HepG2 (cell line): ENCODE results near the gene TYW1B. TPM values are rescaled to one million over a fixed set of nuclear protein-coding genes. Genes with fewer than 3 reads are reported as not detected.
"Not testable (repeated sequence)": the region's sequence is repeated elsewhere in the genome, so short reads cannot be mapped to it uniquely, and the experiment has no call there.

Source experiments
- ATAC-seq: fragments of 200-7000 bp; cut with Tn5 transposase; 3 replicates; pipeline ENCODE4 v1.9.1; 2020; ENCODE audit warnings: mild to moderate bottlenecking, moderate library complexity
- BruUV-seq: library from RNA; stranded (reverse); fragments of 400-500 nt; replicated peaks from 2 replicates; lab custom pipeline; 2021; lab: Mats Ljungman, UMichigan
- CTCF ChIA-PET: fragments of 300-600 bp; formaldehyde crosslinking; extraction: SDS; loops from one replicate; lab custom pipeline; 2021; ENCODE audit warnings: low total read pairs, inconsistent platforms, low intra/inter-chr PET ratio; lab: Yijun Ruan, JAX
- POLR2A ChIA-PET: fragments of 350-600 bp; sonication (Branson Sonifier 250); formaldehyde crosslinking; loops from one replicate; lab custom pipeline; 2020; ENCODE audit warnings: antibody characterized with exemption, inconsistent platforms; lab: Yijun Ruan, JAX
- DNase-seq: peaks from one replicate; pipeline ENCODE4 v3.0.0-alpha.2; 2015; ENCODE audit warnings: low spot score
- FAIRE-seq: peaks from 3 replicates; lab custom pipeline; 2011; peaks lifted over from hg19 to GRCh38; lab: Jason Lieb, UNC
- H2AFZ ChIP-seq: one replicate; pipeline ENCODE4 v1.6.1; 2011; ENCODE audit warnings: low read length, inconsistent platforms
- H3K27ac ChIP-seq: fragments of 300-600 bp; 3 replicates; pipeline ENCODE4 v1.8.0; 2011; ENCODE audit warnings: mixed run types, mild to moderate bottlenecking, mixed read lengths, low read length, inconsistent platforms; ENCODE audit not compliant: insufficient read depth; ENCODE audit errors: extremely low read length
- H3K27me3 ChIP-seq, 2 experiments: fragments of 200-600 bp in 1 of 2; 2 replicates in 1 of 2; 3 replicates in 1 of 2; pipeline versions ENCODE4 v1.6.0 to v1.8.0; 2011; ENCODE audit warnings: low read length in 2 of 2, mild to moderate bottlenecking in 2 of 2, moderate library complexity in 2 of 2, inconsistent platforms in 1 of 2; ENCODE audit not compliant: insufficient read depth in 2 of 2, control insufficient read depth in 1 of 2
- H3K36me3 ChIP-seq, 2 experiments: fragments of 200-600 bp in 1 of 2; replicated peaks in 1 of 2; 2 replicates in 1 of 2; 3 replicates in 1 of 2; pipeline versions ENCODE4 v1.5.1 to v1.8.0; 2011; ENCODE audit warnings: low read length in 2 of 2, inconsistent platforms in 1 of 2; ENCODE audit not compliant: insufficient read depth in 2 of 2, control insufficient read depth in 1 of 2
- H3K4me1 ChIP-seq: 2 replicates; pipeline ENCODE4 v1.5.1; 2012; ENCODE audit warnings: low read length, inconsistent platforms; ENCODE audit not compliant: insufficient read depth
- H3K4me2 ChIP-seq: 2 replicates; pipeline ENCODE4 v1.6.0; 2011; ENCODE audit warnings: low read depth, low read length, inconsistent platforms
- H3K4me3 ChIP-seq, 3 experiments: fragments of 200-600 bp in 1 of 3; sonication (generic), shearing (Covaris generic) in 1 of 3; replicated peaks in 1 of 3; 2 replicates each; pipeline ENCODE4 v1.5.1; 2011 to 2016; ENCODE audit warnings: low read length in 3 of 3, inconsistent platforms in 2 of 3, low read depth in 2 of 3, mild to moderate bottlenecking in 2 of 3, control low read depth in 1 of 3, mixed read lengths in 1 of 3; ENCODE audit not compliant: insufficient read depth in 1 of 3
- H3K79me2 ChIP-seq: one replicate; pipeline ENCODE4 v1.6.1; 2011; ENCODE audit warnings: low read length, inconsistent platforms; ENCODE audit not compliant: insufficient read depth
- H3K9ac ChIP-seq: 2 replicates; pipeline ENCODE4 v1.6.0; 2011; ENCODE audit warnings: mild to moderate bottlenecking, low read depth, low read length, inconsistent platforms; ENCODE audit not compliant: insufficient read depth
- H3K9me3 ChIP-seq: 2 replicates; pipeline ENCODE4 v1.5.1; 2012; ENCODE audit warnings: mild to moderate bottlenecking, low read length
- H4K20me1 ChIP-seq: 2 replicates; pipeline ENCODE4 v1.6.0; 2011; ENCODE audit warnings: inconsistent platforms, mild to moderate bottlenecking, low read length, moderate library complexity; ENCODE audit not compliant: insufficient read depth
- ZNF121 ChIP-seq: sonication (generic); formaldehyde crosslinking; IDR thresholded peaks from 2 replicates; pipeline ENCODE4 v1.5.0; 2020; ENCODE audit warnings: mild to moderate bottlenecking, missing genetic modification reagents
- WGBS: methylation state at CpG from one replicate; pipeline ENCODE4 v1.1.6; 2017; ENCODE audit warnings: low lambda C conversion rate; 5-methylcytosine and 5-hydroxymethylcytosine counted together
- in situ Hi-C: cut with HindIII; loops from 2 replicates; pipeline ENCODE4 v1.10.0; 2017; ENCODE audit warnings: low pct_unique_long_range_greater_than_20kb; ENCODE audit not compliant: extremely low pct_ligation_motif_present
- intact Hi-C: fragments of 100-400 bp; cut with micrococcal nuclease; formaldehyde crosslinking; loops from one replicate; pipeline ENCODE4 v1.10.0; 2022; ENCODE audit not compliant: unreplicated experiment
- polyA plus RNA-seq, 8 experiments: library from polyadenylated mRNA; depleted of rRNA in 3 of 8; stranded (reverse) in 7 of 8; unstranded in 1 of 8; fragments of >200 nt; fragmentation: Illumina TruSeq in 4 of 8; extraction: Trizol in 4 of 8; gene quantifications; 2 replicates each; pipeline versions ENCODE4 v1.2.1 to v1.2.3, GENCODE V29; 2011 to 2016; ENCODE audit warnings: low read depth in 4 of 8, missing spikeins in 1 of 8, mixed read lengths in 1 of 8; ENCODE audit not compliant: insufficient read depth in 1 of 8
- total RNA-seq, 5 experiments: library from RNA; depleted of rRNA; stranded (reverse); fragments of >200 nt; fragmentation: Illumina TruSeq; extraction: Trizol; gene quantifications; 2 replicates each; pipeline ENCODE4 v1.2.3, GENCODE V29; 2016; ENCODE audit warnings: low read depth in 1 of 5

The TYW1B gene
- total and polyA plus RNA-seq, 2 of the 13 experiments (the other 11 are each of a cell fraction or from before 2014, with no cell fraction given), result 2.0 to 5.5 TPM

- H3K4me2 ChIP-seq, H3K79me2 ChIP-seq, H4K20me1 ChIP-seq, POLR2A ChIA-PET, CTCF ChIA-PET, ATAC-seq, H3K27ac ChIP-seq, DNase-seq, intact Hi-C loops, H2AFZ ChIP-seq, H3K4me1 ChIP-seq, H3K9me3 ChIP-seq, H3K4me3 ChIP-seq, H3K9ac ChIP-seq, BruUV-seq, in situ Hi-C loops, H3K27me3 ChIP-seq, H3K36me3 ChIP-seq: not testable (repeated sequence)
- WGBS, result 78% methylated on average over 6 of the region's 6 CpGs
- peak; percentile 28 for FAIRE-seq
These were observed 13.0 kb upstream of the TYW1B start for GRCh38 chr7:72840966-72841511.

- ATAC-seq, H3K27ac ChIP-seq, H2AFZ ChIP-seq, CTCF ChIA-PET, H4K20me1 ChIP-seq, POLR2A ChIA-PET, H3K4me2 ChIP-seq, H3K4me3 ChIP-seq, H3K4me1 ChIP-seq, BruUV-seq, H3K9me3 ChIP-seq, DNase-seq, FAIRE-seq, H3K27me3 ChIP-seq, H3K79me2 ChIP-seq, intact Hi-C loops, H3K9ac ChIP-seq, in situ Hi-C loops: not testable (repeated sequence)
- WGBS, result 94% methylated on average over 6 of the region's 6 CpGs
- peak; percentile 73 for TF ChIP-seq ZNF121 (CRISPR knock-in tag)
- peaks cover 0 to 10% of the 10 kb centered on the region in 2 experiments; a peak in 2 of 5 replicates for H3K36me3 ChIP-seq
These were observed 10.3 kb upstream of the TYW1B start for GRCh38 chr7:72838315-72838714.

- H3K27me3 ChIP-seq, FAIRE-seq, POLR2A ChIA-PET, H3K4me1 ChIP-seq, H3K9ac ChIP-seq, H4K20me1 ChIP-seq, ATAC-seq, H3K27ac ChIP-seq, H3K9me3 ChIP-seq, H2AFZ ChIP-seq, in situ Hi-C loops, H3K4me2 ChIP-seq, H3K79me2 ChIP-seq, intact Hi-C loops, BruUV-seq, CTCF ChIA-PET, H3K4me3 ChIP-seq, DNase-seq: not testable (repeated sequence)
- peaks cover 0 to 19% of the 10 kb centered on the region in 2 experiments; a peak in 2 of 5 replicates for H3K36me3 ChIP-seq
- WGBS, result 98% methylated on average over 3 of the region's 3 CpGs
These were observed 9.3 kb upstream of the TYW1B start for GRCh38 chr7:72837291-72837690.

GRCh38 chr7:72830567-72830966 is 2.6 kb upstream of the TYW1B start:
- in situ Hi-C loops, intact Hi-C loops, H2AFZ ChIP-seq, H3K9me3 ChIP-seq, H3K27ac ChIP-seq, DNase-seq, H4K20me1 ChIP-seq, BruUV-seq, H3K27me3 ChIP-seq, ATAC-seq, CTCF ChIA-PET, FAIRE-seq: not testable (repeated sequence)
- 55% methylated on average over 5 of the region's 5 CpGs for WGBS
- Histone ChIP-seq H3K79me2 (peaks cover 17% of the 10 kb centered on the region), H3K4me3 (peak overlapping the region; percentile 71 to 78 (median 72); a peak in 4 of 6 replicates), H3K9ac (peak overlapping the region; percentile 84), H3K36me3 (peaks cover 1 to 18% of the 10 kb centered on the region in 2 experiments; a peak in 3 of 5 replicates), H3K4me1 (peaks cover 12% of the 10 kb centered on the region), H3K4me2 (peak overlapping the region; percentile 64)
- POLR2A ChIA-PET, result interaction anchor here (1.9 kb wide), 1 partner anchor 29 kb away, joined by 5 read pairs; no protein-coding TSS in a partner anchor
